Stimulated activated CD8-positive, alpha-beta memory T cell treated with anti-CD3 and anti-CD28 coated beads, Interleukin-12 subunit alpha, Interleukin-12 subunit beta, amount 100 ng/mL, for 24 hours (primary cell): ENCODE measurements around the gene ADCY9.
"Not testable (repeated sequence)": the region's sequence is repeated elsewhere in the genome, so short reads cannot be mapped to it uniquely, and the experiment has no call there.

Experiments used
- DNase-seq: peaks from one replicate; pipeline ENCODE4 v3.0.0-alpha.2; 2020; ENCODE audit errors: extremely low read depth

The ADCY9 gene

GRCh38 chr16:4093495-4094126 lies 22.6 kb downstream of the ADCY9 start:
- no peak for DNase-seq

- no peak for DNase-seq
Observed at GRCh38 chr16:4092547-4093265, 23.5 kb downstream of the ADCY9 start.

GRCh38 chr16:4091240-4092012 lies 24.8 kb downstream of the ADCY9 start:
- DNase-seq = no peak

- DNase-seq = no peak
Observed at GRCh38 chr16:4090351-4090851, 25.8 kb downstream of the ADCY9 start.

GRCh38 chr16:4089811-4090301 lies 26.4 kb downstream of the ADCY9 start:
- no peak for DNase-seq

GRCh38 chr16:4089251-4089810 lies 26.9 kb downstream of the ADCY9 start:
- no peak for DNase-seq

GRCh38 chr16:4087990-4088577 lies 28.2 kb downstream of the ADCY9 start:
- no peak for DNase-seq

- DNase-seq = no peak
Observed at GRCh38 chr16:4087099-4087885, 28.9 kb downstream of the ADCY9 start.

- DNase-seq = no peak
Observed at GRCh38 chr16:4086153-4086552, 30.1 kb downstream of the ADCY9 start.

GRCh38 chr16:4085405-4085970 lies 30.8 kb downstream of the ADCY9 start:
- DNase-seq = no peak

- no peak for DNase-seq
Observed at GRCh38 chr16:4083347-4083870, 32.8 kb downstream of the ADCY9 start.

GRCh38 chr16:4082474-4083044 lies 33.7 kb downstream of the ADCY9 start:
- no peak for DNase-seq

GRCh38 chr16:4081521-4082021 lies 34.7 kb downstream of the ADCY9 start:
- no peak for DNase-seq

GRCh38 chr16:4081047-4081446 lies 35.2 kb downstream of the ADCY9 start:
- no peak for DNase-seq

GRCh38 chr16:4077174-4077649 lies 39.0 kb downstream of the ADCY9 start:
- no peak for DNase-seq

- DNase-seq = no peak
Observed at GRCh38 chr16:4075534-4075933, 40.7 kb downstream of the ADCY9 start.

GRCh38 chr16:4073150-4073549 lies 43.1 kb downstream of the ADCY9 start:
- not testable (repeated sequence) for DNase-seq

- no peak for DNase-seq
Observed at GRCh38 chr16:4071686-4072561, 44.3 kb downstream of the ADCY9 start.

GRCh38 chr16:4070936-4071335 lies 45.3 kb downstream of the ADCY9 start:
- DNase-seq = no peak
